Progenitor cell of endocrine pancreas (in vitro differentiated cells): ENCODE measurements around the gene NFIB. TPM values are rescaled to one million over a fixed set of nuclear protein-coding genes. Genes with fewer than 3 reads are reported as not detected.

ENCODE experiments used
- DNase-seq: peaks from one replicate; pipeline ENCODE4 v3.0.0; 2021; ENCODE audit warnings: low spot score; ENCODE audit not compliant: unreplicated experiment
- H3K27ac Mint-ChIP-seq: 2 replicates; pipeline ENCODE4 v1.8.0; 2021; ENCODE audit warnings: mild to moderate bottlenecking, moderate library complexity, mixed read lengths
- H3K27me3 Mint-ChIP-seq: 2 replicates; pipeline ENCODE4 v1.8.0; 2021; ENCODE audit warnings: mixed read lengths
- H3K36me3 Mint-ChIP-seq: 2 replicates; pipeline ENCODE4 v1.8.0; 2022; ENCODE audit warnings: mixed read lengths; ENCODE audit not compliant: insufficient read depth
- H3K4me1 Mint-ChIP-seq: 2 replicates; pipeline ENCODE4 v1.8.0; 2021; ENCODE audit warnings: low read depth, mixed read lengths
- H3K4me3 Mint-ChIP-seq: 2 replicates; pipeline ENCODE4 v1.8.0; 2021; ENCODE audit warnings: low read depth, mild to moderate bottlenecking, moderate library complexity, mixed read lengths
- H3K9me3 Mint-ChIP-seq: 2 replicates; pipeline ENCODE4 v1.8.0; 2021; ENCODE audit warnings: low read depth, mixed read lengths
- total RNA-seq: library from RNA; stranded (reverse); gene quantifications from 2 replicates; pipeline ENCODE4 v1.2.1, GENCODE V29; 2021
- TF ChIP-seq, protein P1 (sequence below): fragments of 200-600 bp; sonication (generic); IDR thresholded peaks from one replicate; pipeline ENCODE4 v1.5.0; 2021; ENCODE audit warnings: antibody characterized with exemption, mild to moderate bottlenecking; ENCODE audit not compliant: unreplicated experiment

NFIB gene
- total RNA-seq, 1 donor from 2014 or later: 15.5 TPM

DNA sequence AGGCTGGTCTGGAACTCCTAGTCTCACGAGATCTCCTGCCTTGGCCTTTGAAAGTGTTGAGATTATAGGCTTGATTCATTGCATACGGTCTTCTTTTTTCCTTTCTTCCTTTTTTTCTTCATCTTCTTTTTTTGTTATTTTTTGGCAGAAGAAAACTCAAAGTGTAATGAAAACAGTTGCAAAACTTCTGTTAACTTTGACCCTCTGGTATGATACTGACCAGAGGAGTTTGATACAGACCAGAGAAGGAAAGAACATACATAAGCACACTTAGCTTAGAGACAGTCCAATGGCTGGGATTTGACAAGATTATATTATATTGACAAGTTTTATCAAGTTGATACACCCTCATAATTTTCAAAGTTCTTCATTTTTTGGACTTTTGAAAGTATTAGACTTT lies 181.2 kb downstream of the NFIB start:
- Mint-ChIP-seq H3K36me3 (no peaks in the 10 kb centered on the region), H3K27me3 (no peaks in the 10 kb centered on the region), H3K4me3 (no peak overlapping the region), H3K4me1 (peaks cover 9% of the 10 kb centered on the region), H3K9me3 (no peaks in the 10 kb centered on the region), H3K27ac (no peak overlapping the region)
- TF ChIP-seq, protein P1, sequence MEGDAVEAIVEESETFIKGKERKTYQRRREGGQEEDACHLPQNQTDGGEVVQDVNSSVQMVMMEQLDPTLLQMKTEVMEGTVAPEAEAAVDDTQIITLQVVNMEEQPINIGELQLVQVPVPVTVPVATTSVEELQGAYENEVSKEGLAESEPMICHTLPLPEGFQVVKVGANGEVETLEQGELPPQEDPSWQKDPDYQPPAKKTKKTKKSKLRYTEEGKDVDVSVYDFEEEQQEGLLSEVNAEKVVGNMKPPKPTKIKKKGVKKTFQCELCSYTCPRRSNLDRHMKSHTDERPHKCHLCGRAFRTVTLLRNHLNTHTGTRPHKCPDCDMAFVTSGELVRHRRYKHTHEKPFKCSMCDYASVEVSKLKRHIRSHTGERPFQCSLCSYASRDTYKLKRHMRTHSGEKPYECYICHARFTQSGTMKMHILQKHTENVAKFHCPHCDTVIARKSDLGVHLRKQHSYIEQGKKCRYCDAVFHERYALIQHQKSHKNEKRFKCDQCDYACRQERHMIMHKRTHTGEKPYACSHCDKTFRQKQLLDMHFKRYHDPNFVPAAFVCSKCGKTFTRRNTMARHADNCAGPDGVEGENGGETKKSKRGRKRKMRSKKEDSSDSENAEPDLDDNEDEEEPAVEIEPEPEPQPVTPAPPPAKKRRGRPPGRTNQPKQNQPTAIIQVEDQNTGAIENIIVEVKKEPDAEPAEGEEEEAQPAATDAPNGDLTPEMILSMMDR: no peak
- DNase-seq: no peak

DNA sequence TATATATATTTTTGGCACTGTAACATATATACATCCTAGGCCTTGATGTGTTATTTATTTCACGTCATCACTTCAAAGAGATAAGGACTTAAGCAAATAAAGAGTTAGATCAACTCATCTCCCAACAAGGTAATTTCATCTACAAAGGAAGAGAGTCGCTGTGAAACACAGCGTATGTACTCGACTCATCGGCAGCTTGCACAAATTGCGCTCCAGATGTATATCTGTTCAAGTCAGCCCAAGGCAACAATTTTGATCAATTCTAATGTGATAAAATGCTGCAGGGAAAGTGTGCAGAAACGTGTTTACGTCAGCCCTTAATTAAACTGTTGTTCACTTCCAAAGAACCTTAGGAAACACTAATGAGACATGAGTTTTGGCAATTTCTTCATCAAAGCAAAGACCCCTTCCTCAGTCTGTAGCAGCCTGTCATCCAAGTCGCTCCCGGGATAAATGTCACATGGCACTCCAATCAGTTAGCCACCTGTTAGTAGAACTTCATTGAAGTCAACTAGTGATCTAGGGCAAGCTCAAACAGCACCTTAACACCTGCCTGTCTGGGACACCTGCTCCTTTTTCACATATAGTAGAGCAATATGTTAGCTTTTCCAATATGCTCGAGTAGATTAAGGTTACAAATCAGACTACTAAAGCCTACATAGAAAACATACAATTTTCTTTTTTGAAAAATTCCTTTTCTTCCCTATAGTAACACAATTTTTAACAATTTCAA lies 182.4 kb downstream of the NFIB start:
- Mint-ChIP-seq H3K27ac (no peak overlapping the region), H3K27me3 (no peaks in the 10 kb centered on the region), H3K9me3 (no peaks in the 10 kb centered on the region), H3K4me1 (peaks cover 9% of the 10 kb centered on the region), H3K36me3 (no peaks in the 10 kb centered on the region), H3K4me3 (no peak overlapping the region)
- no peak for DNase-seq
- TF ChIP-seq, protein P1: no peak

DNA sequence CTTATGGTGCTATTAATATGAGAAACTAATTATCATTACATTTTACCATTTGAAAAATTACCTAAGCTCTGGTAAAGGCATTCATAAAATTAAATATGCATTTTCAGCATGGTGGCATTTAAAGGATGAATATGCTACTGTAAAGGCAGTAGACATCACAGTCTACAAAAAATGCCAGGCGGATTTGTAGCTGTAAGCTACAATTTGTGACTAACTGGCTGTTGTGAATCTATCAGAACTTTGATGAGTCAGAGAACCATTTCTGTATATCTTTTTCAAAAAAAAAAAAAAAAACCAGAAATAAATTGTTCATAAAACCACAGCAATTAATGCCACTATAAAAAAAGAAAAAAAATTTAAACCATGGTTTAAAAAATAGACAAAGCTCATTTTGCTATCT lies 186.3 kb downstream of the NFIB start:
- Mint-ChIP-seq H3K27me3 (no peaks in the 10 kb centered on the region), H3K4me3 (no peak overlapping the region), H3K36me3 (no peaks in the 10 kb centered on the region), H3K4me1 (peaks cover 2% of the 10 kb centered on the region), H3K9me3 (no peaks in the 10 kb centered on the region), H3K27ac (no peak overlapping the region)
- TF ChIP-seq, protein P1: no peak
- no peak for DNase-seq

DNA sequence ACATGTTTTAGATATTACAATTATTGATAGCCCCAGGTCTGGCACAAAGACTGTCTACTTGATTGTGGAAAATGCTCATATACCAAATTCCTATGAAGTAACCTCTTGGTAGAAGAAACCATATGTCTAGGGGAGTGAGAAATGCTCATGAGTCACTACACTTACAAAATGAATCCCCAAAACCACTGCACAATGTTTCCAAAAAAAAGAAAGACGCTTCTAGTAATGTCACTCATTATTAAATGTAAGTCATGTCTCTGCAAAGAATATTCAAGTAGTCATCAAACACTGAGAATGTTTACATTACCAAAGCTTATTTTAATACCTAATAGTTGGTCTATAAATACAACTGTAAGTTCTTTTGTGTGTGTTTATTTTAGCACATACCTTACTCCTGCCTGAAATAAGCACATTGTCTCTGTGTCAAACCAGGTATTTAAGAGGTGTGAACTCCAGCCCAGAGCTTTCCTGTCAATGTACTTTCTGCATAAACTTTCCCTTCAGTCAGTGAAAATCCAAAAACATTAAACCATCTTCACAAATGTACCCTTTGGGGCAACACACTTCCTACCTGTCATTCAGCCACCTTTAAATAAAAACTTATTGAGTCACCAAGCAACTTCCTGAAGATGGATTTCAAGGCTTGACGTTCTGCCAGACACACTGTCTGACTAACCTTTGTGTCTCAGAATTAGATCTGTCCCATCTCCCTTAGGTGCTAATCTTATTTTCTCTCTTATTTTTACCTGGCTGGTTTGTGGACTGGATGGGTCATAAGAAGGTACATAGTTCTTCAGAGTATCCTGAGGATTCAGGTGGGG lies 194.0 kb downstream of the NFIB start:
- Mint-ChIP-seq H3K4me3 (no peak overlapping the region), H3K27ac (no peak overlapping the region), H3K4me1 (no peaks in the 10 kb centered on the region), H3K27me3 (no peaks in the 10 kb centered on the region), H3K9me3 (no peaks in the 10 kb centered on the region), H3K36me3 (peaks cover 5% of the 10 kb centered on the region)
- TF ChIP-seq, protein P1: no peak
- DNase-seq: no peak

DNA sequence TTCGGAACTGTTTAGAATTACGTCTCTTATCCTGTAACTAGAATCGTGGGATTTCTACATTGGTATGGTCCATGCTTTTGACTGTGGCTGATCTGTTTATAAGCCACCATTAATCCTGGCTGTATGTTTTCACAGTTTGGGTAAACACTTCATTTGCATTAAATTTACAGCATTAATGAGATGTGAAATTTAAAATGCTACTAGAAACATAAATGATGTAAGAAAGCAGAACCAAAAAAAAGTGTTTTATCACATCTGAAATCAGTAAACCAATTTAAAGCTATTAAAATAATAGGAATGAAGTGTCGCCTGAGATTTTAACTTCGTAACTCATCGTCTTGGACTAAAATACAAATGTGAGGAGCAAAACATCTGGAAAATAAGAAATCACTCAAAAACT lies 201.7 kb downstream of the NFIB start:
- Mint-ChIP-seq H3K4me3 (no peak overlapping the region), H3K27me3 (no peaks in the 10 kb centered on the region), H3K9me3 (no peaks in the 10 kb centered on the region), H3K27ac (no peak overlapping the region), H3K4me1 (peaks cover 8% of the 10 kb centered on the region), H3K36me3 (peaks cover 8% of the 10 kb centered on the region)
- TF ChIP-seq, protein P1: no peak
- DNase-seq: no peak
